Heart left ventricle (tissue), 13 donors: Measurements from ENCODE around the gene TSPAN33.

ENCODE experiments used
- CTCF ChIP-seq, 12 donors: fragments of 200-600 bp; sonication (generic) in 4 of 12; IDR thresholded peaks; one replicate each; pipeline versions ENCODE4 v1.5.0 to v1.8.0; 2018 to 2022; ENCODE audit warnings: antibody characterized with exemption in 12 of 12, mild to moderate bottlenecking in 5 of 12
- POLR2A ChIP-seq, 2 donors: fragments of 450-650 bp; IDR thresholded peaks; one replicate each; pipeline ENCODE4 v1.6.1; 2017; ENCODE audit warnings: antibody characterized with exemption in 2 of 2, mild to moderate bottlenecking in 2 of 2, moderate library complexity in 2 of 2
- donor health status: ischemic (EF 13 %, LVEDD 7.1; RV severe dilation, severe dysfunction).
- donor health status: DM: no; HTN: yes; CAD: no.
- donor health status: DM: no; HTN: no; CAD: no.
- donor health status: ischemic (EF 25% LVEDD 6.9; RV normal size, moderate dysfunction).
- donor health status: ischemic (EF 25% LVEDD 5.7; RV mildly dilated, moderate dysfunction).
- donor health status: ischemic (EF 35%, LVEDD 5.7; RV mildly dilated, moderate dysfunction).
- donor health status: nonischemic (EF 11% LVEDD 7.7; RV severe dilation, severe dysfunction).
- donor health status: DM: yes; HTN: yes; CAD: no.
- donor health status: PGD.
- donor health status: ischemic (EF 29% LVEDD 5.4; RV normal size, mild dysfunction).
- donor health status: nonischemic (EF 23%, LVEDD 6.1; RV moderate dilation, normal function).

GRCh38 chr7:129149511-129149910, 5.0 kb downstream of the TSPAN33 start:
- TF ChIP-seq CTCF (IDR thresholded peaks at IDR 0.05) = no peak
- TF ChIP-seq POLR2A (IDR thresholded peaks at IDR 0.05) = no peak
